Prostate gland (tissue), 2 donors: ENCODE data around the gene TXNDC9.

Experiments
- CTCF ChIP-seq, 4 experiments: fragments of 200-600 bp in 2 of 4; fragments of 450-650 bp in 2 of 4; sonication (generic) in 2 of 4; IDR thresholded peaks; 1 replicate in 3 of 4; 2 replicates in 1 of 4; pipeline ENCODE4 v1.5.1; 2016 to 2019; ENCODE audit warnings: antibody characterized with exemption in 4 of 4, mild to moderate bottlenecking in 2 of 4, moderate library complexity in 2 of 4
- POLR2A ChIP-seq: fragments of 450-650 bp; IDR thresholded peaks from one replicate; pipeline ENCODE4 v1.6.1; 2016; ENCODE audit warnings: antibody characterized with exemption, mild to moderate bottlenecking
- POLR2AphosphoS5 ChIP-seq: sonication (generic); formaldehyde crosslinking; IDR thresholded peaks from one replicate; pipeline ENCODE4 v1.6.1; 2017; ENCODE audit warnings: antibody characterized with exemption

DNA sequence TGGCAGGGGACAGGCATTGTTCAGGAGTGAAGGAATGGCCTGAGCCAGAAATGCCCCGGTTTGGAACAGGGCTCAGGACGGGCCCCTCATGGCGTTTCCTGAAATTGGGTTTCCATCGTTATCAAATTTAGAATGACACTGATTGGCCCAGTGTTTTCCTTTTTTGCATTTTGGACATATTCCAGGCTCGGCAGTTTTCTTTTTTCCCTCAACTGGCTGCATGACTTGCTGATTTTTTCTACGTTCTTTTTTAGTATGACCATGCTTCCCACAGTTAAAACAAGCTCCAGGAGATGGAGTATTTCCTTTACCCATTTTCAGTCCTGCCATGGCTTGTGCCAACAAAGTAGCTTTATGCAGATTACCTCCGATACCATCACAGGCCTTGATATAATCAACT lies 60.3 kb downstream of the TXNDC9 start:
- no peak for TF ChIP-seq POLR2AphosphoS5
- TF ChIP-seq POLR2A, result no peak
- no peak for TF ChIP-seq CTCF (IDR thresholded peaks at IDR 0.05)
